Uterus (tissue), 4 donors: ENCODE data around the gene BRF1. TPM values are rescaled to one million over a fixed set of nuclear protein-coding genes. Genes with fewer than 3 reads are reported as not detected.

Experiments
- DNase-seq, 2 donors: peaks; one replicate each; pipeline ENCODE4 v3.0.0-alpha.2; 2019 to 2020
- H3K27ac ChIP-seq, 2 donors: fragments of 200-600 bp; sonication (generic); 1 replicate in 1 of 2; 2 replicates in 1 of 2; pipeline ENCODE4 v1.5.1; 2016 to 2018
- H3K27me3 ChIP-seq, 2 donors: fragments of 200-600 bp; sonication (generic); one replicate each; pipeline ENCODE4 v1.5.1; 2018 to 2019; ENCODE audit warnings: control low read depth in 1 of 2
- H3K36me3 ChIP-seq, 2 donors: fragments of 200-600 bp; sonication (generic); one replicate each; pipeline ENCODE4 v1.5.1; 2019; ENCODE audit warnings: control low read depth in 1 of 2
- H3K4me1 ChIP-seq, 2 donors: fragments of 200-600 bp; sonication (generic); one replicate each; pipeline ENCODE4 v1.5.1; 2018 to 2019; ENCODE audit warnings: control low read depth in 1 of 2
- H3K4me3 ChIP-seq, 2 donors: fragments of 200-600 bp; sonication (generic); 1 replicate in 1 of 2; 2 replicates in 1 of 2; pipeline ENCODE4 v1.5.1; 2018 to 2019; ENCODE audit warnings: mild to moderate bottlenecking in 1 of 2
- H3K9me3 ChIP-seq, 2 donors: fragments of 200-600 bp; sonication (generic); one replicate each; pipeline ENCODE4 v1.5.1; 2019; ENCODE audit warnings: control low read depth in 1 of 2
- POLR2A ChIP-seq, 2 donors: fragments of 450-650 bp; IDR thresholded peaks; one replicate each; pipeline ENCODE4 v1.6.1; 2016; ENCODE audit warnings: antibody characterized with exemption in 2 of 2, mild to moderate bottlenecking in 1 of 2, moderate library complexity in 1 of 2
- intact Hi-C: fragments of 100-400 bp; cut with DNase I; formaldehyde crosslinking; loops from one replicate; pipeline ENCODE4 v1.15.1; 2023; ENCODE audit warnings: low total_unique reads
- total RNA-seq, 4 donors: library from RNA; depleted of rRNA in 3 of 4; stranded (reverse); fragments of >200 nt in 3 of 4; gene quantifications; one replicate each; pipeline versions ENCODE4 v1.1.0 to v1.2.4, GENCODE V29; 2014 to 2023
- TF ChIP-seq, protein P1 (sequence below), 4 experiments: fragments of 200-600 bp in 2 of 4; fragments of 450-650 bp in 2 of 4; sonication (generic) in 2 of 4; IDR thresholded peaks; one replicate each; pipeline ENCODE4 v1.5.1; 2016 to 2019; ENCODE audit warnings: antibody characterized with exemption in 4 of 4, mild to moderate bottlenecking in 2 of 4, moderate library complexity in 1 of 4
- donor health status: DM: yes; HTN: yes; CAD: no.

The BRF1 gene
- total RNA-seq, 4 donors from 2014 or later, result 9.7 to 77.7 (median 61.3) TPM

DNA sequence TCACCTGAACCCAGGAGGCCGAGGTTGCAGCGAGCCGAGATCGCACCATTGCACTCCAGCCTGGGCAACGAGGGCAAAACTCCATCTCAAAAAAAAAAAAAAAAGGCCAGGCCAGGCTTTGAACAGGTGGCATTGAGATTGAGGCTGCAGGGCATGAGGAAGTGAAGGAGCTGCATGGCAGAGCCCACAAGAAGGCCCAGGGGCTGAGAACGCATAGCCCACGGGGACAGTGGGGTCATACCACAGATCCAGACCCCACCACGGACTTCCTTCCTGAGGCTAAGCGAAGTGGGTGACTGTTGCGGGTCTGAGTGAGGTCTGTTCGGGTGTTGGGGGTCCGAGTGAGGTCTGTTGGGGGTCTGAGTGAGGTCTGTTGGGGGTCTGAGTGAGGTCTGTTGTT, 140.0 kb downstream of the BRF1 start:
- Histone ChIP-seq H3K27ac (no peak overlapping the region), H3K4me1 (no peaks in the 10 kb centered on the region), H3K36me3 (no peaks in the 10 kb centered on the region), H3K4me3 (no peak overlapping the region), H3K27me3 (no peaks in the 10 kb centered on the region), H3K9me3 (no peaks in the 10 kb centered on the region)
- intact Hi-C loops, result no loop called here
- DNase-seq, result no peak
- no peak for TF ChIP-seq POLR2A (IDR thresholded peaks at IDR 0.05)
- TF ChIP-seq, protein P1, sequence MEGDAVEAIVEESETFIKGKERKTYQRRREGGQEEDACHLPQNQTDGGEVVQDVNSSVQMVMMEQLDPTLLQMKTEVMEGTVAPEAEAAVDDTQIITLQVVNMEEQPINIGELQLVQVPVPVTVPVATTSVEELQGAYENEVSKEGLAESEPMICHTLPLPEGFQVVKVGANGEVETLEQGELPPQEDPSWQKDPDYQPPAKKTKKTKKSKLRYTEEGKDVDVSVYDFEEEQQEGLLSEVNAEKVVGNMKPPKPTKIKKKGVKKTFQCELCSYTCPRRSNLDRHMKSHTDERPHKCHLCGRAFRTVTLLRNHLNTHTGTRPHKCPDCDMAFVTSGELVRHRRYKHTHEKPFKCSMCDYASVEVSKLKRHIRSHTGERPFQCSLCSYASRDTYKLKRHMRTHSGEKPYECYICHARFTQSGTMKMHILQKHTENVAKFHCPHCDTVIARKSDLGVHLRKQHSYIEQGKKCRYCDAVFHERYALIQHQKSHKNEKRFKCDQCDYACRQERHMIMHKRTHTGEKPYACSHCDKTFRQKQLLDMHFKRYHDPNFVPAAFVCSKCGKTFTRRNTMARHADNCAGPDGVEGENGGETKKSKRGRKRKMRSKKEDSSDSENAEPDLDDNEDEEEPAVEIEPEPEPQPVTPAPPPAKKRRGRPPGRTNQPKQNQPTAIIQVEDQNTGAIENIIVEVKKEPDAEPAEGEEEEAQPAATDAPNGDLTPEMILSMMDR (IDR thresholded peaks at IDR 0.05), result no peak

DNA sequence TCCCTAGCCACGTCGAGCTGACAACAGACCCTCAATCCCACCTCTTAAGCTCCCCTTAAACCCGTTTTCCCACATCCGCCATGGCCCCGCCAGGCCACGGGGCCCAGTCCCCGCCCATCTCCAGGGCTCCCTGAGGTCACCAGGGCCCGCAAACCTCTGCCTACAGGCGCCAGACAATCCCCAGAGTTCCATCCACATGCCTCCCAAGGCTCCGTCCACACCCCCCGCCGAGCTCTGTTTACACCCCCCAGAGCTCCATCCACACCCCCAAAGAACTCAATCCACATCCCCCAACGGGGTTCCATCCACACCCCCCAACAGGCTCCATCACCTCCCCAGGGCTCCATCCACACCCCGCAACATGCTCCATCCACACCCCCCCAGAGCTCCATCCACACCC, 141.5 kb downstream of the BRF1 start:
- H3K4me1 ChIP-seq, result no peaks in the 10 kb centered on the region
- H3K36me3 ChIP-seq, result no peaks in the 10 kb centered on the region
- H3K4me3 ChIP-seq, result no peak overlapping the region
- intact Hi-C loops, result no loop called here
- no peaks in the 10 kb centered on the region for H3K27me3 ChIP-seq
- no peak for DNase-seq
- TF ChIP-seq, protein P1 (IDR thresholded peaks at IDR 0.05), result no peak
- no peak for TF ChIP-seq POLR2A (IDR thresholded peaks at IDR 0.05)
- H3K27ac ChIP-seq, result no peak overlapping the region
- H3K9me3 ChIP-seq, result no peaks in the 10 kb centered on the region

Other genes starting within 250 kb of the BRF1 start
- 1 to 10 TPM in 2 of 4 donors, not detected in 2; 1.7 to 3.7 TPM for gene GPR132, start 235.6 kb downstream of the BRF1 start, total RNA-seq
- gene JAG2, start 132.2 kb downstream of the BRF1 start, total RNA-seq, result 10 to 100 TPM in 2 of 4 donors, 1 to 10 TPM in 2; 7.6 to 27.4 (median 11.9) TPM
- gene NUDT14, start 119.7 kb downstream of the BRF1 start, total RNA-seq, result 10 to 100 TPM in 3 of 4 donors, not detected in 1; 11.0 to 22.3 (median 13.2) TPM
- 10 to 100 TPM; 12.8 to 41.9 (median 27.9) TPM for gene BTBD6, start 52.5 kb downstream of the BRF1 start, total RNA-seq
- 100 to 1,000 TPM in 1 of 4 donors, 10 to 100 TPM in 3; 37.1 to 116 (median 52.2) TPM for gene PACS2, start 13.7 kb upstream of the BRF1 start, total RNA-seq
- gene TEX22, start 97.5 kb upstream of the BRF1 start, total RNA-seq, result 1 to 10 TPM in 2 of 4 donors, not detected in 2; 1.1 to 3.8 TPM
- 100 to 1,000 TPM in 2 of 4 donors, 10 to 100 TPM in 2; 62.9 to 218 (median 108) TPM for gene MTA1, start 118.8 kb upstream of the BRF1 start, total RNA-seq
- 100 to 1,000 TPM in 3 of 4 donors, 10 to 100 TPM in 1; 76.1 to 377 (median 163) TPM for gene CRIP2, start 173.8 kb upstream of the BRF1 start, total RNA-seq
- gene CRIP1, start 185.9 kb upstream of the BRF1 start, total RNA-seq, result 10 to 100 TPM in 3 of 4 donors, under 1 TPM in 1; 0.51 to 64.7 (median 34.4) TPM
- gene TEDC1, start 190.2 kb upstream of the BRF1 start, total RNA-seq, result 10 to 100 TPM in 1 of 4 donors, 1 to 10 TPM in 1, under 1 TPM in 1, not detected in 1; 0.51 to 11.0 (median 9.4) TPM
- 10 to 100 TPM in 1 of 4 donors, 1 to 10 TPM in 3; 2.0 to 42.1 (median 7.7) TPM for gene TMEM121, start 225.6 kb upstream of the BRF1 start, total RNA-seq